Keratinocyte (primary cell): ENCODE measurements around the gene GSS.

Experiments used
- EZH2 ChIP-seq: IDR thresholded peaks from one replicate; pipeline ENCODE4 v1.6.1; 2012; ENCODE audit warnings: inconsistent platforms, mild to moderate bottlenecking, low read length, moderate library complexity
- TF ChIP-seq, protein P1 (sequence below), 3 experiments: IDR thresholded peaks in 1 of 3; conservative IDR thresholded peaks in 1 of 3; optimal IDR thresholded peaks in 1 of 3; 2 replicates in 2 of 3; 3 replicates in 1 of 3; pipeline versions ENCODE3 to v1.5.1; 2011; ENCODE audit warnings: low read length in 3 of 3, mild to moderate bottlenecking in 3 of 3, moderate library complexity in 2 of 3, control low read depth in 1 of 3, inconsistent platforms in 1 of 3; ENCODE audit not compliant: insufficient read depth in 2 of 3; ENCODE audit errors: extremely low read depth in 1 of 3

DNA sequence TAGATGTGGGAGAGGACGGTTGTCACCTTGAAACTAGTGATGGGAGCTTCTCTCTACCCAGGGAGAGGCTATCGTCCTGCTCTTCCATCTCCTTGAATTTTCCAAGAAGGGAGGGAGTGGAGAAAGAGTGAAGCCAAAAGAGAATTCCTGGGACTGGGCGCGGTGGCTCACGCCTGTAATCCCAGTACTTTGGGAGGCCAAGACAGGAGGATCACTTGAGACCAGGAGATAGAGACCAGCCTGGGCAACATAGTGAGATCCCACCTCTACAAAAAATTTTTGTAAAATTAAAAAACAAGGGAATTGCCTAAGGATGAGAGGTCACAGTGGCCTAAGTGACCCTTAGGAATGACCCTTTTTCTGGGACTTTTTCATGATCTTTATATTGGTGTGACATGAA lies 8.9 kb upstream of the GSS start:
- no peak for TF ChIP-seq EZH2
- TF ChIP-seq, protein P1, sequence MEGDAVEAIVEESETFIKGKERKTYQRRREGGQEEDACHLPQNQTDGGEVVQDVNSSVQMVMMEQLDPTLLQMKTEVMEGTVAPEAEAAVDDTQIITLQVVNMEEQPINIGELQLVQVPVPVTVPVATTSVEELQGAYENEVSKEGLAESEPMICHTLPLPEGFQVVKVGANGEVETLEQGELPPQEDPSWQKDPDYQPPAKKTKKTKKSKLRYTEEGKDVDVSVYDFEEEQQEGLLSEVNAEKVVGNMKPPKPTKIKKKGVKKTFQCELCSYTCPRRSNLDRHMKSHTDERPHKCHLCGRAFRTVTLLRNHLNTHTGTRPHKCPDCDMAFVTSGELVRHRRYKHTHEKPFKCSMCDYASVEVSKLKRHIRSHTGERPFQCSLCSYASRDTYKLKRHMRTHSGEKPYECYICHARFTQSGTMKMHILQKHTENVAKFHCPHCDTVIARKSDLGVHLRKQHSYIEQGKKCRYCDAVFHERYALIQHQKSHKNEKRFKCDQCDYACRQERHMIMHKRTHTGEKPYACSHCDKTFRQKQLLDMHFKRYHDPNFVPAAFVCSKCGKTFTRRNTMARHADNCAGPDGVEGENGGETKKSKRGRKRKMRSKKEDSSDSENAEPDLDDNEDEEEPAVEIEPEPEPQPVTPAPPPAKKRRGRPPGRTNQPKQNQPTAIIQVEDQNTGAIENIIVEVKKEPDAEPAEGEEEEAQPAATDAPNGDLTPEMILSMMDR (optimal IDR thresholded peaks at IDR 0.05 in 1 of 3, IDR thresholded peaks at IDR 0.05 in 1 of 3, conservative IDR thresholded peaks at IDR 0.05 in 1 of 3; ENCODE audit: extremely low read depth in 1 of 3, insufficient read depth in 2 of 3, low read length in 3 of 3): no peak
